Measurements from ENCODE around the gene CRIP3. TPM values are rescaled to one million over a fixed set of nuclear protein-coding genes. Genes with fewer than 3 reads are reported as not detected.

CRIP3 gene
- total and polyA plus RNA-seq, 2 of the 4 experiments (the other 2 are of a cell fraction) = not detected

- no peak overlapping the region for H2BK15ac ChIP-seq (ENCODE audit: low read depth, low read length)
- H3K27ac ChIP-seq (ENCODE audit: insufficient read depth, low read length) = no peak overlapping the region
- no peaks in the 10 kb centered on the region for H3K9me1 ChIP-seq (ENCODE audit: insufficient read depth, low read length)
- H3K4me3 ChIP-seq (ENCODE audit: insufficient read depth, low read depth, low read length) = no peak overlapping the region
- no peak overlapping the region for H4K8ac ChIP-seq (ENCODE audit: low read depth in 2 of 2, low read length in 2 of 2)
- ChIA-PET POLR2A (ENCODE audit: unreplicated experiment) (no interaction called here), CTCF (no interaction called here)
- no peak overlapping the region for H2AFZ ChIP-seq (replicated peaks; ENCODE audit: low read length, poor library complexity)
- dilution Hi-C loops (cut with HindIII; ENCODE audit: low sequenced_read_pairs, unreplicated experiment) = no loop called here
- no TSS peak for BruUV-seq (replicated peaks)
- no peak overlapping the region for H2BK120ac ChIP-seq (ENCODE audit: low read depth, low read length)
- H3K36me3 ChIP-seq (ENCODE audit: control insufficient read depth, insufficient read depth, low read length) = no peaks in the 10 kb centered on the region
- no peak overlapping the region for H3K9ac ChIP-seq (ENCODE audit: low read depth, low read length)
- H2AK5ac ChIP-seq (ENCODE audit: low read depth, low read length) = no peak overlapping the region
- no peak for TF ChIP-seq BHLHE40 (IDR thresholded peaks at IDR 0.05; ENCODE audit: low read depth, low read length)
- no peak for TF ChIP-seq MAFK (IDR thresholded peaks at IDR 0.05; ENCODE audit: low read depth, low read length)
- no peak for TF ChIP-seq SMC3 (IDR thresholded peaks at IDR 0.05; ENCODE audit: low read depth, low read length)
- TF ChIP-seq FOS (IDR thresholded peaks at IDR 0.05; ENCODE audit: low read depth, low read length) = no peak
- no peak for TF ChIP-seq CEBPB (IDR thresholded peaks at IDR 0.05; ENCODE audit: low read depth, low read length)
- no peak for TF ChIP-seq CHD1 (IDR thresholded peaks at IDR 0.05; ENCODE audit: low read depth, low read length)
- no peak for TF ChIP-seq USF2 (IDR thresholded peaks at IDR 0.05; ENCODE audit: low read depth, low read length)
- WGBS, 2 experiments (ENCODE audit: extremely low coverage in 2 of 2, insufficient read length in 1 of 2) = no CpG with 5 or more reads among the region's 2 CpGs
- no peak overlapping the region for H3K4me2 ChIP-seq (ENCODE audit: low read depth, low read length)
- intact Hi-C loops (cut with micrococcal nuclease) = no loop called here
- H4K5ac ChIP-seq (ENCODE audit: low read depth, low read length) = no peak overlapping the region
- no peak for DNase-seq
- H3K4me1 ChIP-seq (ENCODE audit: control insufficient read depth, insufficient read depth, low read length) = no peaks in the 10 kb centered on the region; the same call in 1 of the 2 replicates
- H2BK20ac ChIP-seq (ENCODE audit: low read depth, low read length) = no peak overlapping the region
- no peak for ATAC-seq (ENCODE audit: low read depth)
- H2BK5ac ChIP-seq (ENCODE audit: low read depth, low read length, poor library complexity, severe bottlenecking) = no peak overlapping the region
- H3K4ac ChIP-seq (ENCODE audit: low read depth, low read length) = no peak overlapping the region
- no peak overlapping the region for H3K18ac ChIP-seq (ENCODE audit: low read depth, low read length)
- peaks cover 54% of the 10 kb centered on the region for H3K27me3 ChIP-seq (ENCODE audit: control insufficient read depth, insufficient read depth, low read length)
- no peak overlapping the region for H2AK9ac ChIP-seq (replicated peaks; ENCODE audit: low read depth, low read length, poor library complexity)
- H3K56ac ChIP-seq (ENCODE audit: extremely low read depth, insufficient read depth, low read length) = no peak overlapping the region
- no peaks in the 10 kb centered on the region; the same call in 1 of the 2 replicates for H4K20me1 ChIP-seq (ENCODE audit: insufficient read depth, low read length)
- H3K14ac ChIP-seq (replicated peaks; ENCODE audit: low read depth, low read length) = no peak overlapping the region
- no peaks in the 10 kb centered on the region for H3K9me3 ChIP-seq (ENCODE audit: control insufficient read depth, insufficient read depth, low read length)
- no peaks in the 10 kb centered on the region for H3K79me1 ChIP-seq (ENCODE audit: low read depth in 1 of 2, low read length in 2 of 2)
- no peak overlapping the region for H3K23ac ChIP-seq (ENCODE audit: low read depth, low read length)
- in situ Hi-C loops (cut with MboI; ENCODE audit: low sequenced_read_pairs) = no loop called here
- H4K91ac ChIP-seq (ENCODE audit: insufficient read depth, low read depth, low read length) = no peak overlapping the region
Measured at GRCh38 chr6:43304882-43305281, 3.7 kb downstream of the CRIP3 start.

Data from IMR-90 (cell line).